GM12872 (cell line): ENCODE measurements around the gene PCARE.
A peak's percentile ranks its signal among the peaks of the same experiment; 100 is the strongest.

Experiments
- CTCF ChIP-seq: IDR thresholded peaks from 3 replicates; pipeline ENCODE4 v1.5.1; 2011; ENCODE audit warnings: low read depth, mild to moderate bottlenecking, low read length, moderate library complexity; ENCODE audit not compliant: insufficient read depth

Gene PCARE

GRCh38 chr2:29060441-29060840, 13.9 kb downstream of the PCARE start:
- TF ChIP-seq CTCF, result no peak

DNA sequence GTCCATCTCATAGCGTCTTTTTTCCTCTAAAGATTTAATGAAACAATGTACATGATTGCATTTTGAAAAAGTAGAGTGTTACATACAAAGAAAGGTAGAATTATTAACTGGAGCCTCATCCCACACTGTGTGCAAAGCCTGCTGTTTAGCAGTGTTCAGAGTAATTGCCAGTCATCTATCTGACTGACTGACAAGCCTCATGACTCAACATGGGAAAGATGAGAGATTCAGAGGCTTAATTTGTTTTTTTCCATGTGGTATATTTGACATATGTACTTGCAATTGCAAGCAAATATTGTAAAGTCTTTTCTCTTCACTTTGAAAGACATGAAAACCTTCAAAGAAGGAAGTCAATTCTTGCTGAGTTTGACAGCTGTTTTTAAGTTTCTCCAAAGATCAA, 14.7 kb downstream of the PCARE start:
- no peak for TF ChIP-seq CTCF

DNA sequence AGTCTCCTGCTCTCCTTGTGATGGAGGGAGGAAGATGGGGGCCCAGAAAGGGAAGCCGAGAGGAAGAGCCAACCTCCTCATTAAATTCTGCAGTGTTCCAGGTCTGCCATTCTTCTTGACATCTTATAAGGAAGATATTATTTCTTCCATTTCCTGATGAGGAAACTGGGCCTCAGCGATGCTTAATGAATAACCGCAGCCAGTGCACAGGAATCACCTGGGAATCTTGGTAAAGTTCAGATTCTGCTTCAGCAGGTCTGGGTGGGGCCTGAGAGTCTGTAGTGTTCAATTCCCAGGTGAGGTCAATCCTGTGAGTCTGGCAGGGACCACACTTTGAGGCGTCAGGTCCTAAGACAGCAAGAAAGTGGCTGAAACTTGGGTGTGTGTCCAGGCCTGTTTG, 17.3 kb downstream of the PCARE start:
- no peak for TF ChIP-seq CTCF

- TF ChIP-seq CTCF, result no peak
Observed at GRCh38 chr2:29056452-29056851, 17.9 kb downstream of the PCARE start.

DNA sequence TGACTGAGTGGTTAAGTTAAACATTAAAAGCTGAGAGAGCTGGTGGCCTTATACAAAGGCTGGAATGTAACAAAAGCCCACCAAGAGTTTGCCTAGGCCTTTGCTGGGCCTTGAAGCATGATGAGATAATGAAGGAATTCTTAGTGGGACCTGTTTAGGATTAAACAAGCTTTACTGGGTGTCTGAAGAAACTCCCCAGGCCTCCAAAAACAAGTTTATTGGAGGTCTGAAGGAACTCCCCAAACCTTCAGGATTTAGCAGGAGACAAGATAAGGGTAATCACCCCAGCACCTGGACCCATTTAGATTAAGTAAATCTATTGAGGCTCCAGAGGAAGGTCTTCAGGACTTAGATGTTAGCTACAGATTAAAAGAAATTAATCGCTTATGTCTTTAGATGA, 18.7 kb downstream of the PCARE start:
- no peak for TF ChIP-seq CTCF

- TF ChIP-seq CTCF, result no peak
Observed at GRCh38 chr2:29054430-29054829, 19.9 kb downstream of the PCARE start.

DNA sequence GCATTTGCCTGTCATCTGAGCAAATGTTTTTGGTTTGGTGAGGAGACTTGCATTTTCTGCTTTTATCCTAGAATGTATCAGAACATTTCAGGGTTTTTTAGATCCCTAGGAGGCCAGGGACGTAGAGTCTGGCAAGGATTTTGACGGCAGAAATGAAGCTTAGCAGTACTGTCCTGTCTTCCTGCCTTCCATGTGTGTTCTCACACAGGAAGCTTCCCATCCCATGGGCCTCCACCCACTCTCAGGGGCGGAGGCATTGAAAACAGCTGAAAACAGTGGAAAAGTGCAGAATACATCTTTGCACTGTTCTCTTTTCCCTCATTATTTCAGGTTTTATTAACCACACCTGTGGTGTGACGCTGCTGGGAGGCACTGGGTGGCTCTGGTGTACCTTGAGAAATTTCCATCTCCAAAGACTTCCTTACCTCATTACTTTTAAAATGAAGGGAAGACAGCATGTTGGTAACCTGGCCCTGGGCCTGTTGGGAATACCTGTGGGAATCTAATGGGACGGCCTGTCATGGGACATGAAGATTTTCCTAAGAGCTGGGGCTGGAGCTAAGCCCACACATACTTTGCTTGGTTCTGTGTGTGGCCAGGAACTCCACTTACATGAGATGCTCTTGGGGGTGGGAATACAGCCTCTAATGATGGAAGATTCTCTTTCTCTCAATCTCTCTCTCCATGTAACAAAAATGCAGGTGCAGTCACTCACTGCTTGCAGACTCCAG, 20.5 kb downstream of the PCARE start:
- 0 out of 3 replicates have a peak, but pooled peaks have one; percentile 9 for TF ChIP-seq CTCF
